Thoracic aorta (tissue), 2 donors: Measurements from ENCODE around the gene FSTL4. TPM values are rescaled to one million over a fixed set of nuclear protein-coding genes. Genes with fewer than 3 reads are reported as not detected.

Source experiments
- ATAC-seq: fragments of 150-250 bp; one replicate; pipeline ENCODE4 v1.8.0; 2017; ENCODE audit warnings: low read depth; ENCODE audit not compliant: insufficient number of reproducible peaks, low FRiP score
- DNase-seq: peaks from one replicate; pipeline ENCODE4 v3.0.0-alpha.2; 2020; ENCODE audit warnings: low spot score
- H3K27ac ChIP-seq, 2 donors: fragments of 200-600 bp; sonication (generic); 1 replicate in 1 of 2; 2 replicates in 1 of 2; pipeline ENCODE4 v1.5.1; 2016; ENCODE audit warnings: mild to moderate bottlenecking in 2 of 2, moderate library complexity in 2 of 2
- H3K27me3 ChIP-seq: fragments of 200-600 bp; sonication (generic); replicated peaks from 2 replicates; pipeline ENCODE4 v1.6.0; 2016; ENCODE audit warnings: mild to moderate bottlenecking; ENCODE audit not compliant: insufficient read depth
- H3K36me3 ChIP-seq: fragments of 200-600 bp; sonication (generic); one replicate; pipeline ENCODE4 v1.5.1; 2016
- H3K4me1 ChIP-seq, 2 donors: fragments of 200-600 bp; sonication (generic); 1 replicate in 1 of 2; 2 replicates in 1 of 2; pipeline versions ENCODE4 v1.5.1 to v1.6.0; 2016; ENCODE audit warnings: low read depth in 2 of 2, mild to moderate bottlenecking in 1 of 2; ENCODE audit not compliant: control insufficient read depth in 1 of 2
- H3K4me3 ChIP-seq: fragments of 200-600 bp; sonication (generic); 2 replicates; pipeline ENCODE4 v1.5.1; 2016; ENCODE audit warnings: mild to moderate bottlenecking
- H3K9me3 ChIP-seq: fragments of 200-600 bp; sonication (generic); 2 replicates; pipeline ENCODE4 v1.5.1; 2016
- total RNA-seq, 2 donors: library from RNA; depleted of rRNA; stranded (reverse); fragments of >200 nt; gene quantifications; one replicate each; pipeline versions ENCODE4 v1.1.0 to v1.2.3, GENCODE V29; 2016
- TF ChIP-seq, protein P1 (sequence below): fragments of 200-600 bp; sonication (generic); IDR thresholded peaks from one replicate; pipeline ENCODE4 v1.5.1; 2019; ENCODE audit warnings: antibody characterized with exemption

Gene FSTL4
- total RNA-seq, 2 donors from 2014 or later = not detected

DNA sequence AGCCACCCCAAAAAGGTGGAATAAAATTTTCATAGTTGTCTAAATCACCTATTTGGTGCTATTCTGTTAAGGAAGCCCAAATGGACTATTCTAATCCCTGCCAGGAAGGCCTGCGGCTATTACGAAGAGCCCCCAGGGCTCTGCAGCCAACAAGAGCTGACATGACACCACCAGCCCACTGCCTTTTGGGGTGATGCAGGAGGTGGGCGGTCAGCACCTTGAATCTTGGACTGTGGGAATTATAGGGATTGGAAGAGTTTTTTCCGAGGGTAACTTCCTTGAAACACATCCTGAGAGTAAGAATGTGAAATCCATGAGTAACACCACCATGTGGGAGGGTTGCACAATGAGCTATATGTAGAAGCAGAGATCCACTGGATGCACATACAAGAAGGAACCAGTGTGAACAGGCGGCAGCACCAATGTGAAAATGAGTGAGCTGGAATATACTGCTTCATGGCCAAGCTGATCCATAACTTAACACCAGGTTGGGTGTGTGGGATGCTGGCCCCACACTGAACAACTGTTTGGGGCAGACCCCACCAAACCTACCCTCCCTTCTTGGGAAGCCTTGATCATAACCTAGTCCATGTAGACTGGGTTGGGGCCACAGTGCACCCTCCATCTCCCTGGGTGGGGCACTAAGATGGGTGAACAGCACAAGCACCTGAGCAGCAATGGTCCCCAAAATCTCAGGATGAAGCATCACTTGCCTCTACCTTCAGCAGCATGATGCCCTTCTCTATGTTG, 239.0 kb downstream of the FSTL4 start:
- ATAC-seq (no peak), DNase-seq (no peak)
- Histone ChIP-seq H3K4me1 (no peaks in the 10 kb centered on the region), H3K27ac (no peak overlapping the region), H3K9me3 (peaks cover 15% of the 10 kb centered on the region), H3K27me3 (no peaks in the 10 kb centered on the region), H3K36me3 (no peaks in the 10 kb centered on the region), H3K4me3 (no peak overlapping the region)
- TF ChIP-seq, protein P1, sequence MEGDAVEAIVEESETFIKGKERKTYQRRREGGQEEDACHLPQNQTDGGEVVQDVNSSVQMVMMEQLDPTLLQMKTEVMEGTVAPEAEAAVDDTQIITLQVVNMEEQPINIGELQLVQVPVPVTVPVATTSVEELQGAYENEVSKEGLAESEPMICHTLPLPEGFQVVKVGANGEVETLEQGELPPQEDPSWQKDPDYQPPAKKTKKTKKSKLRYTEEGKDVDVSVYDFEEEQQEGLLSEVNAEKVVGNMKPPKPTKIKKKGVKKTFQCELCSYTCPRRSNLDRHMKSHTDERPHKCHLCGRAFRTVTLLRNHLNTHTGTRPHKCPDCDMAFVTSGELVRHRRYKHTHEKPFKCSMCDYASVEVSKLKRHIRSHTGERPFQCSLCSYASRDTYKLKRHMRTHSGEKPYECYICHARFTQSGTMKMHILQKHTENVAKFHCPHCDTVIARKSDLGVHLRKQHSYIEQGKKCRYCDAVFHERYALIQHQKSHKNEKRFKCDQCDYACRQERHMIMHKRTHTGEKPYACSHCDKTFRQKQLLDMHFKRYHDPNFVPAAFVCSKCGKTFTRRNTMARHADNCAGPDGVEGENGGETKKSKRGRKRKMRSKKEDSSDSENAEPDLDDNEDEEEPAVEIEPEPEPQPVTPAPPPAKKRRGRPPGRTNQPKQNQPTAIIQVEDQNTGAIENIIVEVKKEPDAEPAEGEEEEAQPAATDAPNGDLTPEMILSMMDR = no peak

DNA sequence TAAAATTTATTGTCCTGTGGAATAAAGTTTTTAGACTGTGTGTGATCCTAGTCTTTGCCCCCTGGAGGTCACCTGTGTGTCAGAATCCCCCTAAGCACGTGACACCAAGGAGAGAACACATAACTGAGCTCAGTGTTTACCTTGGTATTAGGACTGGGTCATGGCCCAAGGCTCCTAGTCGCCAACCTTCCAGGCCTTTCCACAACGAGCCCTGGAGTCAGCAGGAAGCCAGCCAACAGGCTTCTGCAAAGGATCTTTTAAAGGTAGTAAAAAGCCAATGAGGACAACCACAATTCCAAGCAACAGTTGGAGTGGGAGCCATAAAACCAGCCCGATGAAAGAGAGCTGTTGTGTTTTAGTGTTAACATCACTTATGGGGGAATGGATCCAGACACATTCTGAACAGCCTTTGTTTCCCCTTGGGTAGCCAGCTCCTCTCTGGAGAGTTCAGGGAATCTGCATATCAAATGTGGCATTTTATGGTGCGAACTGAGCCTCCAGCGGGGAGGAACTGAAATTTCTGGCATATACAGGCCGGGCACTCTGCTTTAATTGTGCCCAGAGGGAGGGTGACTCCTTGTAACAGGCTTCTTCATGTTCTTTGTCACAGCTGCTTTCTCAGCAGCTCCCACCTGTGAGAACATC, 239.9 kb downstream of the FSTL4 start:
- H3K9me3 ChIP-seq = peaks cover 7% of the 10 kb centered on the region
- DNase-seq (no peak), ATAC-seq (no peak)
- no peak overlapping the region for H3K27ac ChIP-seq
- no peaks in the 10 kb centered on the region for H3K4me1 ChIP-seq
- no peak overlapping the region for H3K4me3 ChIP-seq
- TF ChIP-seq, protein P1 = no peak
- no peaks in the 10 kb centered on the region for H3K36me3 ChIP-seq
- H3K27me3 ChIP-seq = no peaks in the 10 kb centered on the region

GRCh38 chr5:133371371-133372155, 240.8 kb downstream of the FSTL4 start:
- H3K4me3 ChIP-seq = no peak overlapping the region
- no peaks in the 10 kb centered on the region for H3K4me1 ChIP-seq
- ATAC-seq = no peak
- H3K9me3 ChIP-seq = no peaks in the 10 kb centered on the region
- no peak for DNase-seq
- no peak overlapping the region for H3K27ac ChIP-seq
- TF ChIP-seq, protein P1 = no peak
- H3K27me3 ChIP-seq = no peaks in the 10 kb centered on the region
- H3K36me3 ChIP-seq = no peaks in the 10 kb centered on the region

- ATAC-seq (no peak), DNase-seq (no peak)
- Histone ChIP-seq H3K4me1 (no peaks in the 10 kb centered on the region), H3K27me3 (no peaks in the 10 kb centered on the region), H3K4me3 (no peak overlapping the region), H3K9me3 (no peaks in the 10 kb centered on the region), H3K27ac (no peak overlapping the region), H3K36me3 (no peaks in the 10 kb centered on the region)
- TF ChIP-seq, protein P1 = no peak
These were observed 241.4 kb downstream of the FSTL4 start for GRCh38 chr5:133370904-133371303.
